ES-I3 (cell line): ENCODE measurements around the gene EBF3.

ENCODE experiments used
- H3K36me3 ChIP-seq: 2 replicates; pipeline ENCODE4 v1.6.1; 2013; ENCODE audit warnings: mild to moderate bottlenecking, low read length, control low read depth, moderate library complexity; ENCODE audit not compliant: insufficient read depth
- H3K4me1 ChIP-seq: 2 replicates; pipeline ENCODE4 v1.6.1; 2013; ENCODE audit warnings: mild to moderate bottlenecking, control low read depth, low read length; ENCODE audit not compliant: insufficient read depth
- H3K9ac ChIP-seq: 2 replicates; pipeline ENCODE4 v1.6.1; 2013; ENCODE audit warnings: low read depth, mild to moderate bottlenecking, low read length, moderate library complexity
- H3K9me3 ChIP-seq: 2 replicates; pipeline ENCODE4 v1.6.1; 2013; ENCODE audit warnings: mild to moderate bottlenecking, low read length, moderate library complexity; ENCODE audit not compliant: control insufficient read depth, insufficient read depth

Gene EBF3

DNA sequence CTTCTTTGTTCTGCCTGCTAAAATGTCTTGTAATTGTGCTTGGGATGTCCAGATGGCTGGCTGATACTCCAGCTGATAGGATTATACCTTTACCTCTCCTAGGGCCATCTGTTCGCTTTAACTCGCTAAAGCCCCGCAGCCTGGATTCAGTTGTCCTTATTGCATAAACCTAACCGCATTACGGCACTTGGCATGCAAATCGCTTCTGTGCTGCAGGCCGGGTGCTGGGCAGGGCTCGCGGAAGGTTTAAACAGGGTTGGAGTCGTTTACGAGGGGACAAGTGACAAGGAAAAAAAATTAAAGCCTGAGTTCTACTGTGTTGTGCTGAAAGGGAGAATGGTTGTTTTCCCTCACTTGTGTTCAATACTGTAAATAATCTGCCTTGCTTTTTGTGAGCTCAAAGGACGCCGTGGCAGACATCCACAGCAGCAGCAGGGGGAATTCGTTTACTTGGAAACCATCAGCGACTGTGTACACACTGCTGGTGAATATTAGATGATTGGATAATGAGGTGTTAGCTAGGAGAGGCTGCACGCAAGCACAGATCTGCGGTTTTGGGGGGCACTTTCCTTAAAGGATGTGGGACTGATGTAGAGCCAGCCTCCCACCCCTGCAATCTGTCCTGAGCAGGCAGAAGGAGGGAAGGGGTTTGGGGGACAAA lies 93.0 kb downstream of the EBF3 start:
- H3K4me1 ChIP-seq, result no peaks in the 10 kb centered on the region
- no peaks in the 10 kb centered on the region for H3K36me3 ChIP-seq
- H3K9me3 ChIP-seq, result no peaks in the 10 kb centered on the region
- H3K9ac ChIP-seq, result no peak overlapping the region

DNA sequence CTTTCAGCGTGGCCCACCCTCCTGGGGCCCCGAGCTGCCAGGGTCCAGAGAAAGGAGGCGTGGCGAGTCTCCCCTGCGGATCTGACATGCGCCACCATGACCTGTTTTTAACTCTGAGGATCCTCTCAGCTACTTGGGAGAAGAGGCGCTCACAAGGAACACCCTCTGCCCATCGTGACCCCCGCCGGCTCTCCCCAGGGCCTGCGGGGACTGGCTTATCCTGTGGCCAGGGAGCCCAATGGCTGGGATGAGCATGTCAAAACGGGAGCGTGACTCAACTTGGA lies 93.7 kb downstream of the EBF3 start:
- Histone ChIP-seq H3K4me1 (no peaks in the 10 kb centered on the region), H3K36me3 (no peaks in the 10 kb centered on the region), H3K9ac (no peak overlapping the region), H3K9me3 (no peaks in the 10 kb centered on the region)

DNA sequence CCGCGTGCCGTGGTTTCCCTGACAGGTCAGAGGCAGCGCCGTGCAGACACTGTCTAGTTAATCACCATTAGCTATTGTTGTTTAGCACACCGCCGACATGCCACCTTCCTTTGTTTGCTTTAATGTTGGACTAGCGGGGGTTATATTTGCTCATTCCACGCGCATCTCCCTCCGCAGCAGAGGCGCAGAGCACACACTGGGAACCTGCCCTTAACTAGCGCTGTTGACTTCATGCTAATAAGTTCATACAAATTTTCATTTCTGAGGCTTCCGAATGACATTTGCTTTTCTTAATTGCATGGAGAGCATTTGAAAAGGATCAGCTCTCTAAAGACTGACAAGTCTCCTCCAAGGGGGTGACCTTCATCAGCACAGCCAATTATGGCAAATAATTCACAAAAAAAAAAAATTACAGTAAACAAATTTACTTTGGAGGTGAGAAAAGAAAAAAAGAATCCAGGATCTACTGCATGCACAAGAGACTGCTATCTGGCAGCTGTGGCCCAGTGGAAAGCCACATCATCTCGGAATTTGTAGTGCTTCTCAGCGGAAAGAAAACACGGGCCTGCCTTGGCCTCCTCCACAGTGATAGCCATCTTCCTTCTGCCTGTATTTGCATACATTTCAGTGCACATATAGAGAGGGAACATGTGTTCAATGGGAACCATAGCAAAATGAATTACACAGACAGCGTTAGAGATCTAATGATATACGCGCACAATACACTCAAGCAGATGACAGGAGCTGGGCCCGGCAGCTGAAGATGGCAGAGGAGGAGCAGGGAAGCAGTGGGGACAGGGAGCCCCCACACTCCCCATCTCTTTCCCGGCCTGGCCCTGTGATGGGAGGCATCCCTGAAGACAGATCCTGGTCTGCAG lies 94.2 kb downstream of the EBF3 start:
- no peaks in the 10 kb centered on the region for H3K36me3 ChIP-seq
- H3K9me3 ChIP-seq, result no peaks in the 10 kb centered on the region

DNA sequence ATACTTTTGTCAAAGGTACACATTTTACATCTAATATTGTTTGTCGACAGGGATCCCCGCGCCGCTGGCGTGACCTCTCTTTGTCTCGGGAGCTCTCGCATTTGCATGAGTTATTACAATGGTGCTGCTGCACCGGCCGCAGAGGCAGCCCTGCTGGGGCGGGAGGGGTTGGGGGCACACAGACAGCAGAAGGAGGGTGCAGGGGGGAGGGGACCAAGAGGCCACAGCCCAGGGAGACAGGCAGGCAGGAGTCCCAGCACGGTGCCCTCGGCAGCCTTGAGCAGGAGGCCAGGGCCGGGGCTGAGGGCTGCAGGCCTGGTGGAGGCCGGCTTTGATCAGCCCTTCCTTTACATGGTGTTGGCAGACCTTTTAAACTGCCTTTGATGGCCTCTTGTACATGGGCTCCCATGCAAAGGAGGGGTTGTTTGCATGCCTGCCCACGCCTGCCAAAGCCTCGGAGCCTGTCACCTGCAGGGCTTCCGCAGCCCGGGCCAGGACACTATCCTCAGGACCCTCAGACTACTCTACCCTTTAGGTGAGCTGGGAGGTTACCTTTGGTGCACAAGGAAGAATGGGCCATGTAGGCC lies 95.5 kb downstream of the EBF3 start:
- H3K9ac ChIP-seq, result no peak overlapping the region
- no peaks in the 10 kb centered on the region for H3K4me1 ChIP-seq
- no peaks in the 10 kb centered on the region for H3K36me3 ChIP-seq
- no peaks in the 10 kb centered on the region for H3K9me3 ChIP-seq

More for the DNA sequence above, 94.2 kb downstream of the EBF3 start:
- Histone ChIP-seq H3K9ac (no peak overlapping the region), H3K4me1 (no peaks in the 10 kb centered on the region)

DNA sequence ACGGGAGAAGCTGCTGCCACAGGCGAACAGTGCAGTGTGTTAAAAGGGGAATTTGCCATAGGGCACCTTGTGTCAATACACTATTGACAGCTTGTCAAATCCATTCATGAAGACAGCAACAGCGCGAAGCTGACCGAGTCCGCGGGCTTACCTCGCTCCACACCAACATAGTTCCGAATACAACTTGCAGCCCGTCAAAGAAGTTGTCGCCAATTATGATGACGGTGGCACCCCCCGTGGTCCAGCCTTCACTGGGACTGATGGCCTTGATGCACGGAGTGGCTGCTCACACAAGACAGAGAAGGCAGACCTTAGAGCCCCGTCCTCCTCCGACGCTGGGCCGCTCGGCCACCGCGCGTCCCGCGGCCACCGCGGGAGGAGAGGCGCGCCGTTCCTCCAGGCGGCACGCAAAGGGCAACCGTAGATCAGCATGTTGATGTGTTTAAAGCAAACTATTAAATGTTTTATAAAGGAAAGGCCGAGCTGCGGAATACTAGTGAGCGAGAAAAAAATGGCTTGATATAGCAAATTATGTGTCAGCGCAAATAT lies 96.4 kb downstream of the EBF3 start:
- Histone ChIP-seq H3K36me3 (no peaks in the 10 kb centered on the region), H3K9ac (no peak overlapping the region), H3K4me1 (no peaks in the 10 kb centered on the region), H3K9me3 (no peaks in the 10 kb centered on the region)

DNA sequence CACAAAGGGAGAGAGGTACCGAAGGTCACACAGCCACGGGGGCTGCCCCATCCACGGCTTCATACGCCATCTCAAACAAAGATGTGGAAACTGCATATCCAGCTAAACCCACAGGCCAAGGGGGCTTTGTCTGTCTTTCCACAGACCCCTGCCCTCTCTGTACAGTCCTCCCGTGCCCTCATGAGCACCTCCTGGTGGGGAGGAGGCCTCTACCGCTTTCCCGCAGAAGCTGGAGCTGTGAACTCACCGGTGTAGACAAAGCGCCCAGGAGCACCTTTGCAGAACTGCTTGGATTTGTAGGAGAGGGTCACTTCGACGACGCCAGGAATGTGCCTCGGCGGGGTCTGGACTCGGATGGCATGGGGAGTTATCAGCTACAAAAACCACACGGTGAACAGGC lies 97.2 kb downstream of the EBF3 start:
- no peaks in the 10 kb centered on the region for H3K9me3 ChIP-seq
- no peaks in the 10 kb centered on the region for H3K36me3 ChIP-seq
- H3K9ac ChIP-seq, result no peak overlapping the region
- H3K4me1 ChIP-seq, result no peaks in the 10 kb centered on the region

DNA sequence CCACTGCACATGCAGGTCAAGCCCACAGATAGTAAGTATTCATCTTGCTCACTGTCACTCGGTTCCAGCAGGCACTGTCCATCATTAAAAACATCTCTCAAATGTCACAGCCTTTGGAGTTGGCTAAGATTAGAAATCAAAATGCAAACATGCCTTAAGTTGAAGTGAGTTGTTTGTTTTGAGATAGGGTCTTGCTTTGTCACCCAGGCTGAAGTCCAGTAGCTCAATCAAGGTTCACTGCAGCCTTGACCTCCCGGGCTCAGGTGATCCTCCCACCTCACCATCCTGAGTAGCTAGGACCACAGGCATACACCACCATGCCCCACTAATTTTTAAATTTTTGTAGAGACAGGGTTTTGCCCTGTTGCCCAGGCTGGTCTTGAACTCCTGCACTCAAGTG lies 98.1 kb downstream of the EBF3 start:
- H3K9me3 ChIP-seq, result no peaks in the 10 kb centered on the region
- H3K4me1 ChIP-seq, result no peaks in the 10 kb centered on the region
- H3K9ac ChIP-seq, result no peak overlapping the region
- H3K36me3 ChIP-seq, result no peaks in the 10 kb centered on the region

DNA sequence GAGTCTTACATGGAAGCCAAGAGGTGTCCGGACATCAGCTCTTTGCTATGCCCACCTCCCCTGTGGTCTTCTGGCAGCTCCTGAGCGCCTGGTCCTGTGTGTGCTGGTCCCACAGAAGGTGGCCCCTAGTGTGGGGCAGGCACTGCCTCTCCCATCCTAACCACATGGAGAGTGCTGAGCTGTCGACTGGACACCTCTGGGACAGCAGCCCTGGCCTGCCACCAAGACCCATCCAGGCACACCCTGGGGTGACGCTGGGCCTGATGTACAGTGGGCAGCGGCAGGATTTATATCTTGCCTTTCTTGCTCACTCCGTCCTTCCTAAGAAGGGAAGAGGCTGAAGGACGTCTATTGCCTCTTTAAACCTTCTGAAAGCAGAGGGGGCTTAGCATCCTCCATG lies 98.7 kb downstream of the EBF3 start:
- no peak overlapping the region for H3K9ac ChIP-seq
- H3K4me1 ChIP-seq, result no peaks in the 10 kb centered on the region
- H3K36me3 ChIP-seq, result no peaks in the 10 kb centered on the region
- H3K9me3 ChIP-seq, result no peaks in the 10 kb centered on the region

DNA sequence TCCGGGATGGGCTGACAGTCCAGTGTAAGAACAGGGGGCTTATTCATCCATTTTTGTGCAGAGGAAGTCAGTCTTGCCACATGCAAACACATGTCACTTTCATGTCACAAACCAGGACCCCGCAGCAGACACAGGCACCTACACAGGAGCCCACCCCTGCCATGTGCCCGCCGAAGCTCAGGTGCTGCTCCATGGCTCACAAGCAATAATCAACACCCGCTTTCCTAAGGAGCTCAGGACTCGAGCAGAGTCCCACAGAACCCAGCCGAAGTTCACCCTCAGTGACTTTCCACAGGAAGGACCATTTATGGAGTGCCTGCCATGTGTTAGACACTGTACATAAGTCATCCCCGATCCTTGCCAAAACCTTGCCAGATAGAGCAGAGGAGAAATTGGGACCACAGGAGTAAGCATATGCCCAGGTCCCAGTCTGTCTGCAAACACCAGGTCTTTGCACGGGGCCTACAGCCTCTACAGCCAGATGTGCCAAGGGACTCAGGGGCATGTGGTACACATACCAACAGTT lies 99.4 kb downstream of the EBF3 start:
- Histone ChIP-seq H3K36me3 (no peaks in the 10 kb centered on the region), H3K9me3 (no peaks in the 10 kb centered on the region), H3K9ac (no peak overlapping the region), H3K4me1 (no peaks in the 10 kb centered on the region)

DNA sequence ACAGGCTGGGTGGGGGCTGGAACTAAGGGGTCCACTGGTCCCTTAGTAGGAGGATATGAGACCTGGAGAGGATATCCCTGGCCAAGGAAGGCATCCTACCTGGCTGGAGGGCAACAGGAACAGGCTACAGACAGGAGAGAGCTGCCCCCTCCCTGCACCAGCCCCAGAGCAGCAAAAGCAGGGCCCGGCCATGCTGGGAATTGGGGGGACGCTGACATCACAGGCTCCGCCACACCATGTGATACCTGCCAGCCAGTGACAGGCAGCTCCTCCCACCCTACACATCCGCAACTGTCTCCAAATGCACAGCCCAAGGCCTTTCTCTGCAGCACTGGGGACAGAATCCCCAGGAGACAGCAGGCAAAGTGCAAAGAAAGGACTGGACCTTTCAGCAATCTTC lies 100.0 kb downstream of the EBF3 start:
- H3K4me1 ChIP-seq, result no peaks in the 10 kb centered on the region
- no peak overlapping the region for H3K9ac ChIP-seq
- H3K9me3 ChIP-seq, result no peaks in the 10 kb centered on the region
- H3K36me3 ChIP-seq, result no peaks in the 10 kb centered on the region

DNA sequence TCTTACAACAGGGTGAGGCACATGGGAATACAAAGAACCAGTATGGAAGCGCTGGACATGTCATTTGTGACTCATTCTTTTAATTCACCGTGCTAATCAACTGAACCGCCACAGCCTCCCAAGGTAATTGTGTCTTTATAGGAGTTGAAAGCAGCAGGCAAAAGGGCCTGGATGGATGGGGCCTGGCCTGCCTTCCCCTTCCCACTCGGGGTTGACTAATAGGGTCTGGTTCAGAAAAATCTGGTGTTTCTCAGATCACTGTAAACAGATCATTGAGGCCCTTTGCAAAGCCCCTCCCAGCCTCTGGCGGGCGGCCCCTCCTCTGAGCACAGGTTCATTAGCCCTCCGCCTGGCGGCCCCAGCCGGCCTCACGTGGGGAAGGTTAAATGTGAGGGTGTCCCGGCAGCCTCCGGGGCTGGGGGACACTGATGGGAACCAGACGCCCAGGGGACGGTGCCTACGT lies 100.8 kb downstream of the EBF3 start:
- Histone ChIP-seq H3K36me3 (no peaks in the 10 kb centered on the region), H3K9ac (no peak overlapping the region), H3K4me1 (no peaks in the 10 kb centered on the region), H3K9me3 (no peaks in the 10 kb centered on the region)

DNA sequence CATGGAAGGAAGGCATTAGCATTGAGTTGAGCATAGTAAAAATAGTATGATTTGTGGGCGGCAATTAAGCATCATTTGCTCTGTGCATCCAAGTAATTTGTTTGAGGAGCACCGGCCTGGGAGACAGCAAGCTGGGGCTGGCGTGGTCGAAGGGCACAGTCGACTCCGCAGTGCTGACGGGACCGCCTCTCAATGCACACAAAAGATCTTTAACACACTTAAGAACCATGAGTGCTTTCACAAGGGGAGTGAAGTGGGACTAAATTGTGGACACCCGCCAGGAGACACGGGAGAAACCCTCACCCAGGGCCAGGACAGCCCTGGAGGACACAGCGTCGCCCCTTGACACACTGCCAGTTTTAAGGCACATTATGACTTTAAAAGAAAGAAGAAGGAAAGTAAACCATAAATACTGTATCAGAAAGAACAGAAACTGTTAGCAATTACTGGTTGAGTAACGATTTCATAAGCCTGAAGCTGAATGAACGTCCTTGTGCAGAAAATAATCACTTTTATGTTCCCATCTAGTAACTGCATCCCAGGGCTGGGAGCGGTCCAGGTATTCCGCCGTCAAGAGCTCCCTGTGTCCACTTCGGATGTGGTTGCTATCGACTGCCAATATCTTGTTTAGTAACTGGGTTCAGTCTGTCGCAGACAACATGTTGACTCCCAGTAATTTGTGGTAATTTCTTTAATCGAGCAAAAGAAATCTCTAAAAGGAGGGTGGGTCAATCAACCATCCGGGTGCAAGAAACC lies 102.1 kb downstream of the EBF3 start:
- Histone ChIP-seq H3K9me3 (no peaks in the 10 kb centered on the region), H3K9ac (no peak overlapping the region), H3K36me3 (no peaks in the 10 kb centered on the region), H3K4me1 (no peaks in the 10 kb centered on the region)

DNA sequence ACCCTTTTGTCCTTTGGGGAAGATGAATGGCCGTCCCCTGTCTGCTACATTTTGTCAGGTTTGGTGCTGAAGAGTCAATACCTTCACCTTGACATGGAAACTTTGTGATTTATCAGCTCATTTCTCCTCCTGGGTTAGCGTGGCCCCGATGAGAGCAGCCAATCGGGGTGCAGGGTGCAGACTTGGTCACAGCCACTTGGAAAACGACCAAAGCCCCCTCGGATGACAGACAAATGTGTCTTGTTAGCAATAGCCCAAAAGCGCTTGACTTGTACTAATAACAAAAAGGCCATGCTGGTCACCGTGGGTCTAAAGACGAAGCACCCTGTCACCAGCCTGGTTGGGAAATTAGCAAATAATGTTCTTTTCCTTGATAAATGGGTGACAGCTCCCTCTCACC lies 103.7 kb downstream of the EBF3 start:
- H3K4me1 ChIP-seq, result no peaks in the 10 kb centered on the region
- no peaks in the 10 kb centered on the region for H3K9me3 ChIP-seq
- no peak overlapping the region for H3K9ac ChIP-seq
- H3K36me3 ChIP-seq, result no peaks in the 10 kb centered on the region

DNA sequence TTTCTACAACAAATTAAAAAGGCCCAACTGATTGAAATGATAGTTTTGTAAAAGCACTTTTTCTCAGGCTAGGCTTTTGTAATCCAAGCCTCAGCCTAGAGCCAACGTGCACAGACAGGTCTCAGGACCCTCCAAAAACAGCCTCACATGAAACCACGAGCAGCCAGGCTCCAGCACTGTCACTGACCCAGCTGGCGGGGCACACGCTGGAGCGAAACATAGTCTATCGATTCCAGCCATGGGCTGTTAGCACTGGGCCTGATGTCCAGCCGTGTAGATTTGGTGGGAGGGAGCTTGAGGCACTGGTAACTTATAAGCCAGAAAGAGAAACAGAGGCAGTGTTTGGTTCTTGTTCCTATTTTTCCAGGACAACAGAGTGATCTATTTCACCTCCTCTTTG lies 104.5 kb downstream of the EBF3 start:
- Histone ChIP-seq H3K4me1 (no peaks in the 10 kb centered on the region), H3K36me3 (no peaks in the 10 kb centered on the region), H3K9ac (no peak overlapping the region), H3K9me3 (no peaks in the 10 kb centered on the region)
